Transverse colon (tissue), 4 donors: Measurements from ENCODE around the gene HS3ST4. TPM values are rescaled to one million over a fixed set of nuclear protein-coding genes. Genes with fewer than 3 reads are reported as not detected.

ENCODE experiments used
- DNase-seq: peaks from one replicate; pipeline ENCODE4 v3.0.0-alpha.2; 2019
- H3K27ac ChIP-seq, 4 donors: fragments of 200-600 bp; sonication (generic); 2 replicates each; pipeline ENCODE4 v1.5.1; 2016 to 2018; ENCODE audit warnings: inconsistent platforms in 4 of 4
- H3K27me3 ChIP-seq: fragments of 200-600 bp; sonication (generic); 2 replicates; pipeline ENCODE4 v1.5.1; 2017; ENCODE audit warnings: inconsistent platforms
- H3K36me3 ChIP-seq, 4 donors: fragments of 200-600 bp; sonication (generic); 2 replicates each; pipeline ENCODE4 v1.5.1; 2017 to 2019; ENCODE audit warnings: inconsistent platforms in 4 of 4
- H3K4me1 ChIP-seq, 4 donors: fragments of 200-600 bp; sonication (generic); 2 replicates each; pipeline ENCODE4 v1.5.1; 2017 to 2020; ENCODE audit warnings: inconsistent platforms in 4 of 4
- H3K4me3 ChIP-seq, 4 donors: fragments of 200-600 bp; sonication (generic); 1 replicate in 1 of 4; 2 replicates in 3 of 4; pipeline versions ENCODE4 v1.5.1 to v1.6.1; 2017 to 2019; ENCODE audit warnings: inconsistent platforms in 4 of 4
- H3K9me3 ChIP-seq, 2 donors: fragments of 200-600 bp; sonication (generic); 2 replicates each; pipeline ENCODE4 v1.5.1; 2017 to 2019; ENCODE audit warnings: inconsistent platforms in 2 of 2
- EP300 ChIP-seq: sonication (generic); formaldehyde crosslinking; IDR thresholded peaks from one replicate; pipeline ENCODE4 v1.6.1; 2017; ENCODE audit warnings: antibody characterized with exemption, low read depth
- POLR2A ChIP-seq: fragments of 450-650 bp; IDR thresholded peaks from one replicate; pipeline ENCODE4 v1.6.1; 2016; ENCODE audit warnings: antibody characterized with exemption, mild to moderate bottlenecking, moderate library complexity
- POLR2AphosphoS5 ChIP-seq, 3 donors: sonication (generic); formaldehyde crosslinking; IDR thresholded peaks; one replicate each; pipeline ENCODE4 v1.6.1; 2016; ENCODE audit warnings: antibody characterized with exemption in 3 of 3
- WGBS, 2 donors: methylation state at CpG; one replicate each; pipeline ENCODE4 v1.1.5; 2018; ENCODE audit warnings: low coverage in 1 of 2; 5-methylcytosine and 5-hydroxymethylcytosine counted together
- in situ Hi-C, 4 donors: fragments of 200-750 bp; cut with MboI; loops; one replicate each; pipeline versions ENCODE4 v1.15.0 to v1.15.1; 2017; ENCODE audit warnings: low sequenced_read_pairs in 3 of 4, low pct_ligation_motif_present in 1 of 4, low pct_unique_long_range_greater_than_20kb in 1 of 4
- intact Hi-C: fragments of 100-400 bp; cut with DNase I; formaldehyde crosslinking; loops from one replicate; pipeline ENCODE4 v1.15.1; 2023; ENCODE audit warnings: low total_unique reads
- total RNA-seq, 4 donors: library from RNA; depleted of rRNA; stranded (reverse); fragments of >200 nt; gene quantifications; one replicate each; pipeline ENCODE4 v1.1.0, GENCODE V29; 2016
- TF ChIP-seq, protein P1 (sequence below), 5 experiments: fragments of 200-600 bp in 3 of 5; fragments of 450-650 bp in 2 of 5; sonication (generic) in 3 of 5; IDR thresholded peaks; 1 replicate in 2 of 5; 2 replicates in 3 of 5; pipeline ENCODE4 v1.5.1; 2016 to 2017; ENCODE audit warnings: antibody characterized with exemption in 5 of 5, inconsistent platforms in 3 of 5, mild to moderate bottlenecking in 2 of 5, moderate library complexity in 1 of 5

HS3ST4 gene
- total RNA-seq, 4 donors from 2014 or later, result not detected

DNA sequence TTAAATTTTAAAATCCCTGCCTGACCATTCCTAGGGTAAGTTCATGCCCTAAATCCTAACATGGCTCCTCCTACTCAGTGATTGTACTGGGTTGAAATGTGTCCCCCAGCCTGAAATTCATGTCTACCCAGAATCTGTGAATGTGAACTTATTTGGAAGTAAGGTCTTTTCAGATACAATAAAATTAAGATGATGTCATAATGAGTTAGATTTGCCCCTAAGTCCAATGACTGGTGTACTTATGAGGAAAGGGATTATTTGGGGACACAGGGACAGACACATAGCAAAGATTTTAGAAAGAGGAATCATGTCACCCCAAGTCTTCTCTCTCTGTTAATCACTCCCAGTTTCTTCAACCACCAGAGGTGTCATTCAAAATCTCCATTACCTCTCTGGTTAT lies 185.3 kb downstream of the HS3ST4 start:
- Histone ChIP-seq H3K27ac (no peak overlapping the region), H3K4me1 (no peaks in the 10 kb centered on the region), H3K27me3 (no peaks in the 10 kb centered on the region), H3K36me3 (no peaks in the 10 kb centered on the region), H3K9me3 (no peaks in the 10 kb centered on the region), H3K4me3 (no peak overlapping the region)
- intact Hi-C loops, result no loop called here
- in situ Hi-C loops, result no loop called here
- DNase-seq, result no peak
- TF ChIP-seq POLR2A (no peak), POLR2AphosphoS5 (IDR thresholded peaks at IDR 0.05) (no peak), EP300 (no peak)
- TF ChIP-seq, protein P1, sequence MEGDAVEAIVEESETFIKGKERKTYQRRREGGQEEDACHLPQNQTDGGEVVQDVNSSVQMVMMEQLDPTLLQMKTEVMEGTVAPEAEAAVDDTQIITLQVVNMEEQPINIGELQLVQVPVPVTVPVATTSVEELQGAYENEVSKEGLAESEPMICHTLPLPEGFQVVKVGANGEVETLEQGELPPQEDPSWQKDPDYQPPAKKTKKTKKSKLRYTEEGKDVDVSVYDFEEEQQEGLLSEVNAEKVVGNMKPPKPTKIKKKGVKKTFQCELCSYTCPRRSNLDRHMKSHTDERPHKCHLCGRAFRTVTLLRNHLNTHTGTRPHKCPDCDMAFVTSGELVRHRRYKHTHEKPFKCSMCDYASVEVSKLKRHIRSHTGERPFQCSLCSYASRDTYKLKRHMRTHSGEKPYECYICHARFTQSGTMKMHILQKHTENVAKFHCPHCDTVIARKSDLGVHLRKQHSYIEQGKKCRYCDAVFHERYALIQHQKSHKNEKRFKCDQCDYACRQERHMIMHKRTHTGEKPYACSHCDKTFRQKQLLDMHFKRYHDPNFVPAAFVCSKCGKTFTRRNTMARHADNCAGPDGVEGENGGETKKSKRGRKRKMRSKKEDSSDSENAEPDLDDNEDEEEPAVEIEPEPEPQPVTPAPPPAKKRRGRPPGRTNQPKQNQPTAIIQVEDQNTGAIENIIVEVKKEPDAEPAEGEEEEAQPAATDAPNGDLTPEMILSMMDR (IDR thresholded peaks at IDR 0.05), result no peak

DNA sequence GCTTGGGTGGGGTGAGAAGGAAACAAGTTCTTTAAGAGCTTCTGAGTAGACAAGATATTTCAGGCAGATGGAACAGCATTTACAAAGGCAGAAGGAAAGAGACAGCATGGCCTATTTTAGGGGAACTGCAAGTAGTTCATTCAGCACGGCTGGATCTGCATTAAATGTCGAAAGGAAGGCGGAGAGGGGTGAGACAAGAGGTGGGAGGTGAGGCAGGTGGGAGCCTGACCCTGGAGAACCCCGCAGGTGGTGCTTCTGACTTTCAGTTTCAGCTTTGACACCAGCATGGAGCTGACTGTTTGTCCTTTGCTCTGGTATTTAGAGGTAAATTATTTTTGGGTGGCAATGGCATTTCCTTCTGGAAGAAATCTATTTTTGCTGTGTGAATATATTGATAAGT lies 194.8 kb downstream of the HS3ST4 start:
- Histone ChIP-seq H3K27me3 (no peaks in the 10 kb centered on the region), H3K36me3 (no peaks in the 10 kb centered on the region), H3K4me3 (no peak overlapping the region), H3K9me3 (no peaks in the 10 kb centered on the region), H3K4me1 (no peaks in the 10 kb centered on the region), H3K27ac (no peak overlapping the region)
- intact Hi-C loops, result no loop called here
- no peak for TF ChIP-seq POLR2A
- TF ChIP-seq, protein P1 (IDR thresholded peaks at IDR 0.05), result no peak
- no peak for TF ChIP-seq EP300
- TF ChIP-seq POLR2AphosphoS5 (IDR thresholded peaks at IDR 0.05), result no peak
- no peak for DNase-seq
- in situ Hi-C loops, result no loop called here
- 63 to 75% methylated on average over 2 to 4 of the region's 4 CpGs for WGBS, 2 donors

GRCh38 chr16:25888868-25889267 lies 197.1 kb downstream of the HS3ST4 start:
- intact Hi-C loops (no loop called here), in situ Hi-C loops (no loop called here)
- Histone ChIP-seq H3K27ac (no peak overlapping the region), H3K4me3 (no peak overlapping the region), H3K36me3 (no peaks in the 10 kb centered on the region), H3K4me1 (no peaks in the 10 kb centered on the region), H3K27me3 (no peaks in the 10 kb centered on the region), H3K9me3 (no peaks in the 10 kb centered on the region)
- DNase-seq, result no peak
- no peak for TF ChIP-seq POLR2AphosphoS5 (IDR thresholded peaks at IDR 0.05)
- TF ChIP-seq, protein P1 (IDR thresholded peaks at IDR 0.05), result no peak
- TF ChIP-seq EP300, result no peak
- no peak for TF ChIP-seq POLR2A
- 72 to 80% methylated on average over 7 of the region's 7 CpGs for WGBS, 2 donors

GRCh38 chr16:25893332-25893731 lies 201.6 kb downstream of the HS3ST4 start:
- in situ Hi-C loops, result no loop called here
- 59 to 100% methylated on average over 1 to 3 of the region's 3 CpGs for WGBS, 2 donors
- H3K9me3 ChIP-seq, result no peaks in the 10 kb centered on the region

More at GRCh38 chr16:25893332-25893731, 201.6 kb downstream of the HS3ST4 start:
- H3K36me3 ChIP-seq, result no peaks in the 10 kb centered on the region
- no peak overlapping the region for H3K4me3 ChIP-seq
- H3K27me3 ChIP-seq, result no peaks in the 10 kb centered on the region
- DNase-seq, result no peak
- TF ChIP-seq, protein P1 (IDR thresholded peaks at IDR 0.05), result no peak
- no peak for TF ChIP-seq POLR2AphosphoS5 (IDR thresholded peaks at IDR 0.05)
- no peak for TF ChIP-seq POLR2A
- no peak for TF ChIP-seq EP300
- no peak overlapping the region for H3K27ac ChIP-seq
- intact Hi-C loops, result no loop called here
- H3K4me1 ChIP-seq, result no peaks in the 10 kb centered on the region
